ENCODE data around the gene FRMD4A. TPM values are rescaled to one million over a fixed set of nuclear protein-coding genes. Genes with fewer than 3 reads are reported as not detected.

FRMD4A gene
- total RNA-seq, 2 donors from 2014 or later = 55.9 to 81.0 TPM

DNA sequence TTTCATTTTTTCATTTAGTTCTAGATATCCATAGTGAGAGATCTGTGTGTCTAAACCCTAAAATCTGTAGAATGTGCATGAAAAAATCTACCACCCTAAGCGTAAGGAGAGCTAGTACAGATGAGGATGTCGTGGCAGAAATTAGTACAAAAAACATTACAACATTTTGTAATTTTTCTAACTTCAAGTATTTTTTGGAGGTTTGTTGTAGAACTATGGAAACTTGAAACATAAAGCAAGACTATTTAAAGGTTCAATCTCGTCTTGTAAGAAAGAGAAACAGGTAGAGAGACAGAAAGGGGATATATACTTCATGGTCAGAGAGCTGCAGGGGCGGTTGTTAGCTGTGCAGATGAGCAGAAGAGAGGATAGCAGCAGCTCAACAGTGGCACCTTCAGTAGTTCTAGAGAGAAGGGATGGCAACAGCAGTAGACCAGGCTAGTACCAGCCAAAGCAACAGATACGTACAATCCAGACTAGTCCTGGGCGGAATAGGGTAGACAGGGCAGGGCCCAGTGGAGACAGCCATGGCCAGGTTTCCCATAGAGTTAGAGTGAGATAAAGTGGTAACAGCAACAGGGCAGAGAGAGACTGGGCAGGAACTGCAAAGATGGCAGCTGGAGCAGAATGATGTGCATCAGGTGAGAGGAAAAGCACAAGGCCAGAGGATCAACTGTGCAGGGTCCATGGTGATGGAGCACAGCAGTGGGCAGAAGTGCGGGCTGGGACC, 145.2 kb downstream of the FRMD4A start:
- H3K27me3 ChIP-seq (replicated peaks; ENCODE audit: insufficient read depth) = no peaks in the 10 kb centered on the region
- H3K4me1 ChIP-seq (ENCODE audit: control insufficient read depth in 1 of 2, low read depth in 2 of 2) = no peaks in the 10 kb centered on the region
- no peak for ATAC-seq (ENCODE audit: insufficient number of reproducible peaks, low FRiP score, low read depth)
- no peak overlapping the region for H3K4me3 ChIP-seq
- no peaks in the 10 kb centered on the region for H3K36me3 ChIP-seq
- TF ChIP-seq, protein P1, sequence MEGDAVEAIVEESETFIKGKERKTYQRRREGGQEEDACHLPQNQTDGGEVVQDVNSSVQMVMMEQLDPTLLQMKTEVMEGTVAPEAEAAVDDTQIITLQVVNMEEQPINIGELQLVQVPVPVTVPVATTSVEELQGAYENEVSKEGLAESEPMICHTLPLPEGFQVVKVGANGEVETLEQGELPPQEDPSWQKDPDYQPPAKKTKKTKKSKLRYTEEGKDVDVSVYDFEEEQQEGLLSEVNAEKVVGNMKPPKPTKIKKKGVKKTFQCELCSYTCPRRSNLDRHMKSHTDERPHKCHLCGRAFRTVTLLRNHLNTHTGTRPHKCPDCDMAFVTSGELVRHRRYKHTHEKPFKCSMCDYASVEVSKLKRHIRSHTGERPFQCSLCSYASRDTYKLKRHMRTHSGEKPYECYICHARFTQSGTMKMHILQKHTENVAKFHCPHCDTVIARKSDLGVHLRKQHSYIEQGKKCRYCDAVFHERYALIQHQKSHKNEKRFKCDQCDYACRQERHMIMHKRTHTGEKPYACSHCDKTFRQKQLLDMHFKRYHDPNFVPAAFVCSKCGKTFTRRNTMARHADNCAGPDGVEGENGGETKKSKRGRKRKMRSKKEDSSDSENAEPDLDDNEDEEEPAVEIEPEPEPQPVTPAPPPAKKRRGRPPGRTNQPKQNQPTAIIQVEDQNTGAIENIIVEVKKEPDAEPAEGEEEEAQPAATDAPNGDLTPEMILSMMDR (IDR thresholded peaks at IDR 0.05) = no peak
- H3K27ac ChIP-seq = no peak overlapping the region
- no peak for DNase-seq (ENCODE audit: low spot score)
- H3K9me3 ChIP-seq = no peaks in the 10 kb centered on the region

DNA sequence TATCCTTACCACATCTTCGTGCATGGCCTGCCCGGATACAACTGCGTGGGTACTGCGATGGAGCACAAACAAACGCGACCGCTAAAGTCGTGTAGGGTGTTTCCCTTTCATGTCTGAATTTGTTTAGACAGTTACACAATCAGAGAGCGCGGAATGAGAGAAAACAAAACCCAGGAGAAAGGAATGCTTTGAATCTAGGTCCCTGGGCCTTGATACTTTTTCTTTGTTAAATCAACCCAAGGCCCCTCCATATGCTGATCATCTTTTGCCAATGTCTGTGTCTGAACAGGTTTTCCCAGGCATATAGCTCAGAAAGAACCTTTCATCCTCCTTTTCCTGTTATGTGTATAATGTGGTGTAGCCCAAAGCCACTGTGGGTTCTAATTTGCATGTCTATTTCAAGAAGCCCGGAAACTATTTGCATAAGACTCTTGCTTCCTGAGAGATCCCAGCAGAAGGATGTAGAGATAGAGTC, 145.8 kb downstream of the FRMD4A start:
- H3K27ac ChIP-seq = no peak overlapping the region
- no peaks in the 10 kb centered on the region for H3K9me3 ChIP-seq
- H3K27me3 ChIP-seq (replicated peaks; ENCODE audit: insufficient read depth) = no peaks in the 10 kb centered on the region
- TF ChIP-seq, protein P1 (IDR thresholded peaks at IDR 0.05) = no peak
- no peak overlapping the region for H3K4me3 ChIP-seq
- no peaks in the 10 kb centered on the region for H3K36me3 ChIP-seq
- ATAC-seq (ENCODE audit: insufficient number of reproducible peaks, low FRiP score, low read depth) (no peak), DNase-seq (ENCODE audit: low spot score) (no peak)
- H3K4me1 ChIP-seq (ENCODE audit: control insufficient read depth in 1 of 2, low read depth in 2 of 2) = no peaks in the 10 kb centered on the region

DNA sequence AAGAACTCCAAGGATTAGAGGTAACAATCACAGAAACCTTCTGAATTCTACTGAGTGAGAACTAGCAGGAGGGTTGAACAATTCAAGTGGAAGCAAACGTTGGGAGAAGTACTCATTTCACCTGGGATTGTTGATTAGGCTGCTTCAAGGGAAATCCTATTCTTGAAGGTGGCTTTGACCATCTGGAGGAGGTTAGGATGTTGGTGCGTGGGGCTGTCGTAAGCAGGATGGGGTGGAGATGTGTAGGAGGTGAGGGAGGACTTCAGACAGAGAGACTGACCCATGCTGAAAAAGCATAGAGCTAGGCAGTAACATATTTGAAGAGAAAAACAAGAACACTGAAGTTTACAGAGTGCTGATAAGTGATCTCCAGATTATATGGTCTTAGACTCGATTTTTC, 147.9 kb downstream of the FRMD4A start:
- ATAC-seq (ENCODE audit: insufficient number of reproducible peaks, low FRiP score, low read depth) = no peak
- TF ChIP-seq, protein P1 (IDR thresholded peaks at IDR 0.05) = no peak
- Histone ChIP-seq H3K27me3 (replicated peaks; ENCODE audit: insufficient read depth) (no peaks in the 10 kb centered on the region), H3K36me3 (no peaks in the 10 kb centered on the region), H3K9me3 (no peaks in the 10 kb centered on the region), H3K27ac (no peak overlapping the region), H3K4me3 (no peak overlapping the region), H3K4me1 (ENCODE audit: control insufficient read depth in 1 of 2, low read depth in 2 of 2) (no peaks in the 10 kb centered on the region)
- DNase-seq (ENCODE audit: low spot score) = no peak

DNA sequence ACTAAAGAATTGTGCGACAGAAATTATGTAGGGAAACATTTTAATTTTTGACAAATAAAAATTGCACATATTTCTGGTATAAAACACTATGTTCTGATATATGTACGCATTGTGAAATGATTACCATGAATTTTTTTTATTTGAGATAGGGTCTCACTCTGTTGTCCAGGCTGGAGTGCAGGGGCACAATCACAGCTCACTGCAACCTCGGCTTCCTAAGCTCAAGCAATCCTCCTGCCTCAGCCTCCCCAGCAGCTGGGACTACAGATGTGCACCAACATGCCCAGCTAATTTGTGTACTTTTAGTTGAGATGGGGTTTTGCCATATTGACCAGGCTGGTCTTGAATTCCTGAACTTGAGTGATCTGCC, 149.2 kb downstream of the FRMD4A start:
- no peaks in the 10 kb centered on the region for H3K9me3 ChIP-seq
- no peaks in the 10 kb centered on the region for H3K36me3 ChIP-seq
- TF ChIP-seq, protein P1 (IDR thresholded peaks at IDR 0.05) = no peak
- ATAC-seq (ENCODE audit: insufficient number of reproducible peaks, low FRiP score, low read depth) = no peak
- H3K4me1 ChIP-seq (ENCODE audit: control insufficient read depth in 1 of 2, low read depth in 2 of 2) = no peaks in the 10 kb centered on the region
- no peak overlapping the region for H3K27ac ChIP-seq
- DNase-seq (ENCODE audit: low spot score) = no peak
- no peak overlapping the region for H3K4me3 ChIP-seq
- no peaks in the 10 kb centered on the region for H3K27me3 ChIP-seq (replicated peaks; ENCODE audit: insufficient read depth)

DNA sequence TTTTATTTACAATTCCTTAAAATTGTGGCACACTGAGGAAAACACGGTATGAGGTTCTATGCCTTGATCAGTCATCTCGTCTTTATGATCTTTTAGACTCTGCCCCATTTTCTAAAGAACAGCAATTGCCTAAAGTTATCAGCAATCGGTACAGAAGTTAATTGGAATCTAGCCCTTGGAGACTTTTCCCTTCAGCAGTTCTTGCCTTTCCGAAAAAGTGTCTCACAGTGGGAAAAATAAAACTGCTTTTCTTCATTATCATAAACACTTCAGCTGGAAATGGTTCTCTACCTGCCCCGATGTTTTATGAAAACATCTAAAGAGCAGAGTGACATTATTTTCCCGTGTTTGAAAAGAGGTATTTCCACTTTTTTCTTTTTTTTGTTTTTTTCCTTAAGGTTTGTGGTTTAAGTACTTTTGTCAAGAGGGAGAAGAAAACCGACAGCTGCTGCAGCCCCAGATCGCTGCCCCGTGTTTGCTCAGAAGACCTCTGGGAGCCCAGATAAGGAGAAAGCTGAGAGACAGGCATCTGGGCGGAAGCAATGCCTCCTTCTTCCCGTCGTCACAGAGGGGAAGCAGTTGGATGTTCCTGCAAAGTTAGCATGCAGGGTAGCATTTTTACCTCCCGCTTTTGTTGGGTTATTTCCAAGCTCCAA, 149.7 kb downstream of the FRMD4A start:
- Histone ChIP-seq H3K27me3 (replicated peaks; ENCODE audit: insufficient read depth) (no peaks in the 10 kb centered on the region), H3K36me3 (no peaks in the 10 kb centered on the region), H3K4me1 (ENCODE audit: control insufficient read depth in 1 of 2, low read depth in 2 of 2) (no peaks in the 10 kb centered on the region), H3K27ac (no peak overlapping the region), H3K9me3 (no peaks in the 10 kb centered on the region), H3K4me3 (no peak overlapping the region)
- DNase-seq (ENCODE audit: low spot score) (no peak), ATAC-seq (ENCODE audit: insufficient number of reproducible peaks, low FRiP score, low read depth) (no peak)
- TF ChIP-seq, protein P1 (IDR thresholded peaks at IDR 0.05) = no peak
